SK-N-SH treated with all-trans-retinoic acid at 6 μM for 48 hours (cell line): ENCODE results near the gene HK2.

Experiments
- ATAC-seq: fragments of 200-7000 bp; cut with Tn5 transposase; 3 replicates; pipeline ENCODE4 v1.9.1; 2020; ENCODE audit warnings: mild to moderate bottlenecking, moderate library complexity
- ARNTL ChIP-seq: fragments of 450-650 bp; formaldehyde crosslinking; IDR thresholded peaks from 2 replicates; pipeline ENCODE4 v1.5.0; 2020; ENCODE audit warnings: low read depth, mild to moderate bottlenecking, moderate library complexity, borderline replicate concordance
- BACH2 ChIP-seq: fragments of 250-450 bp; sonication (Bioruptor Pico); IDR thresholded peaks from 2 replicates; pipeline ENCODE4 v1.9.0; 2021; ENCODE audit warnings: mild to moderate bottlenecking, borderline replicate concordance
- CSDC2 ChIP-seq: fragments of 250-450 bp; sonication (Bioruptor Pico); IDR thresholded peaks from 2 replicates; pipeline ENCODE4 v1.5.0; 2020; ENCODE audit warnings: mild to moderate bottlenecking, moderate library complexity
- ESRRG ChIP-seq: fragments of 250-450 bp; sonication (Bioruptor Pico); IDR thresholded peaks from 2 replicates; pipeline ENCODE4 v1.6.1; 2021; ENCODE audit warnings: mild to moderate bottlenecking
- GLIS3 ChIP-seq: fragments of 250-450 bp; sonication (Bioruptor Pico); IDR thresholded peaks from 2 replicates; pipeline ENCODE4 v1.5.0; 2020; ENCODE audit warnings: mild to moderate bottlenecking, moderate library complexity
- ISL1 ChIP-seq: fragments of 250-450 bp; sonication (Bioruptor Pico); IDR thresholded peaks from 2 replicates; pipeline ENCODE4 v2.1.2; 2022; ENCODE audit warnings: mild to moderate bottlenecking, moderate library complexity
- OSR1 ChIP-seq: fragments of 250-450 bp; sonication (Bioruptor Pico); IDR thresholded peaks from 2 replicates; pipeline ENCODE4 v1.8.0; 2022; ENCODE audit warnings: moderate library complexity, mild to moderate bottlenecking, inconsistent platforms
- PPARA ChIP-seq: fragments of 250-450 bp; sonication (Bioruptor Pico); IDR thresholded peaks from 2 replicates; pipeline ENCODE4 v1.5.0; 2020; ENCODE audit warnings: mild to moderate bottlenecking, borderline replicate concordance
- RARB ChIP-seq: fragments of 250-450 bp; sonication (Bioruptor Pico); IDR thresholded peaks from 2 replicates; pipeline ENCODE4 v1.8.0; 2021; ENCODE audit warnings: mild to moderate bottlenecking, moderate library complexity
- SNAI2 ChIP-seq: fragments of 250-450 bp; sonication (Bioruptor Pico); IDR thresholded peaks from 2 replicates; pipeline ENCODE4 v1.5.0; 2020; ENCODE audit warnings: mild to moderate bottlenecking, moderate library complexity
- TOX ChIP-seq: fragments of 250-450 bp; sonication (Bioruptor Pico); IDR thresholded peaks from 2 replicates; pipeline ENCODE4 v1.8.0; 2021; ENCODE audit warnings: mild to moderate bottlenecking, moderate library complexity, borderline replicate concordance
- ZC3H10 ChIP-seq: fragments of 250-450 bp; sonication (Bioruptor Pico); IDR thresholded peaks from 2 replicates; pipeline ENCODE4 v1.5.1; 2021; ENCODE audit warnings: mild to moderate bottlenecking, moderate library complexity
- ZFP30 ChIP-seq: fragments of 450-650 bp; formaldehyde crosslinking; IDR thresholded peaks from 2 replicates; pipeline ENCODE4 v1.5.0; 2022; ENCODE audit warnings: mild to moderate bottlenecking, moderate library complexity
- ZNF565 ChIP-seq: fragments of 450-650 bp; formaldehyde crosslinking; conservative IDR thresholded peaks from 2 replicates; pipeline ENCODE4 v1.5.0; 2020; ENCODE audit warnings: low read depth, mild to moderate bottlenecking, moderate library complexity
- ZNF70 ChIP-seq: fragments of 450-650 bp; formaldehyde crosslinking; IDR thresholded peaks from 2 replicates; pipeline ENCODE4 v1.5.0; 2020; ENCODE audit warnings: mild to moderate bottlenecking, moderate library complexity
- ZNF8 ChIP-seq: fragments of 450-650 bp; formaldehyde crosslinking; IDR thresholded peaks from 2 replicates; pipeline ENCODE4 v1.5.0; 2020; ENCODE audit warnings: mild to moderate bottlenecking, moderate library complexity
- TF ChIP-seq, protein P1 (sequence below): fragments of 250-450 bp; sonication (Bioruptor Pico); IDR thresholded peaks from 2 replicates; pipeline ENCODE4 v1.5.1; 2021; ENCODE audit warnings: mild to moderate bottlenecking, moderate library complexity
- TF ChIP-seq, protein P2 (sequence below): fragments of 250-450 bp; sonication (Bioruptor Pico); IDR thresholded peaks from 2 replicates; pipeline ENCODE4 v1.8.0; 2021; ENCODE audit warnings: low read depth, mild to moderate bottlenecking, moderate library complexity, borderline replicate concordance
- TF ChIP-seq, protein P3 (sequence below): fragments of 250-450 bp; sonication (Bioruptor Pico); IDR thresholded peaks from 2 replicates; pipeline ENCODE4 v1.8.0; 2020; ENCODE audit warnings: mild to moderate bottlenecking, moderate library complexity, borderline replicate concordance
- TF ChIP-seq, protein P4 (sequence below): fragments of 250-450 bp; sonication (Bioruptor Pico); IDR thresholded peaks from 2 replicates; pipeline ENCODE4 v1.5.1; 2020; ENCODE audit warnings: low read depth, mild to moderate bottlenecking, moderate library complexity
- TF ChIP-seq, protein P5 (sequence below): fragments of 250-450 bp; sonication (Bioruptor Pico); IDR thresholded peaks from 2 replicates; pipeline ENCODE4 v1.5.0; 2020; ENCODE audit warnings: mild to moderate bottlenecking, moderate library complexity

The HK2 gene

DNA sequence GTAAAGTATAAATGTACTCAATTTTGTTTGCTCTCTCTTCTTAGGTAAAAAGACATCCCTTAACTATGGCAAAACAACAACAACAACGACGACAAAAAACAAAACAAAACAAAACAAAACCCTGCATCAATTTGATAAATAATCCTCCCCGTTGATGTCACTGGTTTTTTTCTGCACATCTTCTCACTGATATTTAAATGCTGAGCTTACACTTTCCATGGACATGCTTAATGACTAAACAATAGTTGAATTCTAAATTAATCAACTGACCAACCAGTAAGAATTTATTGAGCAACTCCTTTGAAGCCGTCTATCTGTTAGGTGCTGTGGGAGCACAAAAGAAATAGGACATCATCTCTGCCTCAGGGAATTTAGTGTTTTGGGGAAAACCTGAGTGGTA lies 104.3 kb downstream of the HK2 start:
- ATAC-seq = no peak
- TF ChIP-seq ZFP30 (CRISPR knock-in tag) (no peak), ISL1 (CRISPR knock-in tag) (no peak), BACH2 (CRISPR knock-in tag) (no peak), ARNTL (CRISPR knock-in tag) (no peak), ZNF8 (CRISPR knock-in tag) (no peak), ZNF565 (no peak), RARB (no peak), ZC3H10 (no peak), OSR1 (CRISPR knock-in tag) (no peak), GLIS3 (CRISPR knock-in tag) (no peak), CSDC2 (CRISPR knock-in tag) (no peak), ESRRG (CRISPR knock-in tag) (no peak), PPARA (no peak), SNAI2 (no peak)
- TF ChIP-seq, protein P1, sequence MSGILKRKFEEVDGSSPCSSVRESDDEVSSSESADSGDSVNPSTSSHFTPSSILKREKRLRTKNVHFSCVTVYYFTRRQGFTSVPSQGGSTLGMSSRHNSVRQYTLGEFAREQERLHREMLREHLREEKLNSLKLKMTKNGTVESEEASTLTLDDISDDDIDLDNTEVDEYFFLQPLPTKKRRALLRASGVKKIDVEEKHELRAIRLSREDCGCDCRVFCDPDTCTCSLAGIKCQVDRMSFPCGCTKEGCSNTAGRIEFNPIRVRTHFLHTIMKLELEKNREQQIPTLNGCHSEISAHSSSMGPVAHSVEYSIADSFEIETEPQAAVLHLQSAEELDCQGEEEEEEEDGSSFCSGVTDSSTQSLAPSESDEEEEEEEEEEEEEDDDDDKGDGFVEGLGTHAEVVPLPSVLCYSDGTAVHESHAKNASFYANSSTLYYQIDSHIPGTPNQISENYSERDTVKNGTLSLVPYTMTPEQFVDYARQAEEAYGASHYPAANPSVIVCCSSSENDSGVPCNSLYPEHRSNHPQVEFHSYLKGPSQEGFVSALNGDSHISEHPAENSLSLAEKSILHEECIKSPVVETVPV (CRISPR knock-in tag) = no peak
- TF ChIP-seq, protein P2, sequence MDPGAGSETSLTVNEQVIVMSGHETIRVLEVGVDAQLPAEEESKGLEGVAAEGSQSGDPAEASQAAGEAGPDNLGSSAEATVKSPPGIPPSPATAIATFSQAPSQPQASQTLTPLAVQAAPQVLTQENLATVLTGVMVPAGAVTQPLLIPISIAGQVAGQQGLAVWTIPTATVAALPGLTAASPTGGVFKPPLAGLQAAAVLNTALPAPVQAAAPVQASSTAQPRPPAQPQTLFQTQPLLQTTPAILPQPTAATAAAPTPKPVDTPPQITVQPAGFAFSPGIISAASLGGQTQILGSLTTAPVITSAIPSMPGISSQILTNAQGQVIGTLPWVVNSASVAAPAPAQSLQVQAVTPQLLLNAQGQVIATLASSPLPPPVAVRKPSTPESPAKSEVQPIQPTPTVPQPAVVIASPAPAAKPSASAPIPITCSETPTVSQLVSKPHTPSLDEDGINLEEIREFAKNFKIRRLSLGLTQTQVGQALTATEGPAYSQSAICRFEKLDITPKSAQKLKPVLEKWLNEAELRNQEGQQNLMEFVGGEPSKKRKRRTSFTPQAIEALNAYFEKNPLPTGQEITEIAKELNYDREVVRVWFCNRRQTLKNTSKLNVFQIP = no peak
- TF ChIP-seq, protein P3, sequence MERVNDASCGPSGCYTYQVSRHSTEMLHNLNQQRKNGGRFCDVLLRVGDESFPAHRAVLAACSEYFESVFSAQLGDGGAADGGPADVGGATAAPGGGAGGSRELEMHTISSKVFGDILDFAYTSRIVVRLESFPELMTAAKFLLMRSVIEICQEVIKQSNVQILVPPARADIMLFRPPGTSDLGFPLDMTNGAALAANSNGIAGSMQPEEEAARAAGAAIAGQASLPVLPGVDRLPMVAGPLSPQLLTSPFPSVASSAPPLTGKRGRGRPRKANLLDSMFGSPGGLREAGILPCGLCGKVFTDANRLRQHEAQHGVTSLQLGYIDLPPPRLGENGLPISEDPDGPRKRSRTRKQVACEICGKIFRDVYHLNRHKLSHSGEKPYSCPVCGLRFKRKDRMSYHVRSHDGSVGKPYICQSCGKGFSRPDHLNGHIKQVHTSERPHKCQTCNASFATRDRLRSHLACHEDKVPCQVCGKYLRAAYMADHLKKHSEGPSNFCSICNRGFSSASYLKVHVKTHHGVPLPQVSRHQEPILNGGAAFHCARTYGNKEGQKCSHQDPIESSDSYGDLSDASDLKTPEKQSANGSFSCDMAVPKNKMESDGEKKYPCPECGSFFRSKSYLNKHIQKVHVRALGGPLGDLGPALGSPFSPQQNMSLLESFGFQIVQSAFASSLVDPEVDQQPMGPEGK (CRISPR knock-in tag) = no peak
- TF ChIP-seq, protein P4, sequence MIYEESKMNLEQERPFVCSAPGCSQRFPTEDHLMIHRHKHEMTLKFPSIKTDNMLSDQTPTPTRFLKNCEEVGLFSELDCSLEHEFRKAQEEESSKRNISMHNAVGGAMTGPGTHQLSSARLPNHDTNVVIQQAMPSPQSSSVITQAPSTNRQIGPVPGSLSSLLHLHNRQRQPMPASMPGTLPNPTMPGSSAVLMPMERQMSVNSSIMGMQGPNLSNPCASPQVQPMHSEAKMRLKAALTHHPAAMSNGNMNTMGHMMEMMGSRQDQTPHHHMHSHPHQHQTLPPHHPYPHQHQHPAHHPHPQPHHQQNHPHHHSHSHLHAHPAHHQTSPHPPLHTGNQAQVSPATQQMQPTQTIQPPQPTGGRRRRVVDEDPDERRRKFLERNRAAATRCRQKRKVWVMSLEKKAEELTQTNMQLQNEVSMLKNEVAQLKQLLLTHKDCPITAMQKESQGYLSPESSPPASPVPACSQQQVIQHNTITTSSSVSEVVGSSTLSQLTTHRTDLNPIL (CRISPR knock-in tag) = no peak
- TF ChIP-seq, protein P5, sequence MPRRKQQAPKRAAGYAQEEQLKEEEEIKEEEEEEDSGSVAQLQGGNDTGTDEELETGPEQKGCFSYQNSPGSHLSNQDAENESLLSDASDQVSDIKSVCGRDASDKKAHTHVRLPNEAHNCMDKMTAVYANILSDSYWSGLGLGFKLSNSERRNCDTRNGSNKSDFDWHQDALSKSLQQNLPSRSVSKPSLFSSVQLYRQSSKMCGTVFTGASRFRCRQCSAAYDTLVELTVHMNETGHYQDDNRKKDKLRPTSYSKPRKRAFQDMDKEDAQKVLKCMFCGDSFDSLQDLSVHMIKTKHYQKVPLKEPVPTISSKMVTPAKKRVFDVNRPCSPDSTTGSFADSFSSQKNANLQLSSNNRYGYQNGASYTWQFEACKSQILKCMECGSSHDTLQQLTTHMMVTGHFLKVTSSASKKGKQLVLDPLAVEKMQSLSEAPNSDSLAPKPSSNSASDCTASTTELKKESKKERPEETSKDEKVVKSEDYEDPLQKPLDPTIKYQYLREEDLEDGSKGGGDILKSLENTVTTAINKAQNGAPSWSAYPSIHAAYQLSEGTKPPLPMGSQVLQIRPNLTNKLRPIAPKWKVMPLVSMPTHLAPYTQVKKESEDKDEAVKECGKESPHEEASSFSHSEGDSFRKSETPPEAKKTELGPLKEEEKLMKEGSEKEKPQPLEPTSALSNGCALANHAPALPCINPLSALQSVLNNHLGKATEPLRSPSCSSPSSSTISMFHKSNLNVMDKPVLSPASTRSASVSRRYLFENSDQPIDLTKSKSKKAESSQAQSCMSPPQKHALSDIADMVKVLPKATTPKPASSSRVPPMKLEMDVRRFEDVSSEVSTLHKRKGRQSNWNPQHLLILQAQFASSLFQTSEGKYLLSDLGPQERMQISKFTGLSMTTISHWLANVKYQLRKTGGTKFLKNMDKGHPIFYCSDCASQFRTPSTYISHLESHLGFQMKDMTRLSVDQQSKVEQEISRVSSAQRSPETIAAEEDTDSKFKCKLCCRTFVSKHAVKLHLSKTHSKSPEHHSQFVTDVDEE (CRISPR knock-in tag) = no peak

DNA sequence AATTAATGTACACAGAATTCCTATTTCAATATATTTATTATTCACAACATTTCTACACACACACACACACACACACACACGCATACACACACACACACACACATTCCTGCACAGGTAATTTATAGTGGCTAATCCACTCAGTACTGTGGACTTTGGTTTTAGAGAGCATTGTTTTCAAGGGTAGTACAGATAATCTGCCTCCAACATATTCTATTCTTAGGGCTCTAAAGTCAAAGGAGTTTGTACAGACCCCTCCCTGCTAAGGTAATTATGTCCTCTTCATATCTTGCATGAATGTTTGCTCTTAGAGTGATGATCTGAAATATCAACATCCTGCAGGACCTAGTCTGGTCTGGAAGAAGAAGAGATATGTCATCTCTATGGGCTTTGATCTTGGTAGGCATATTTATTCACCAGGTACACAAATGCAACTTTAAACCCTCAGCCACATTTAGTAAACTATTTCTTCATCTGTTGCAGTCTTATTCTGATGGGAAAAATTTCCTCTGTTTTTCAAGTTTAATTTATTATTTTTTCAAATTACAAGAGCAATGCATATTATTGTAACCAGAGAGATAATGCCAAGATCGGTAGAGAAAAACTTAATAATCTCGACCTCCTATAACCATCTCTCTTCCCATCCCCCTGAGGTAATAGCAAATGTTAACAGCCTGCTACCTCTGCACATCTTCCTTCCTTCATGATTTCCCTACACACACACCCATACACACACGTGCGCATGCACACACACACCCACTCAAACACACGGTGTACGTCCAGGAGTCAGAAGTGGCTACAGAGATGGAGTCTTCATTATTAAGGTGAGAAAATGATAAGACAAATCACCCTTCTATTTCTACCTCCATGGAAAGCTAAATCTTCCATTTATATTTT lies 106.2 kb downstream of the HK2 start:
- no peak for ATAC-seq
- no peak for TF ChIP-seq GLIS3 (CRISPR knock-in tag)
- TF ChIP-seq ZFP30 (CRISPR knock-in tag) = no peak

DNA sequence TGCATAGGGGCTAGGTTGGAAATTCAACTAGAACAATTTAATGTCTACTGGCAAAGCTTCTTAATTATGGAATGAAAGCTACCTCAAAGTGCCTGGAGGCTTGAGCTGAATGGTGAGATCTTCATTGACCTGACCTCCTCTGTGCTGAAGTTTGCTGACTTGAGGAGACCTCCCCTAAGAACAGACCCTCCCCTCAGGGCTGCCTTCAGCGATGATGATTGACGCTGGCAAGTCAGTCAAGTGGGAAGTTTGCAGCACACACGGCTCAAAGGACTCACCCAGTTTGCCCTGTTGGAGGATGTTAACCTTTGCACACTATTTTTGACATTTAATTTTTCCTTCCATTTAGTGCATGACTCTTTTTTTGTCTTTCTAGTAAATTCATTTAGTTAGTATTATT lies 107.4 kb downstream of the HK2 start:
- no peak for ATAC-seq
- TF ChIP-seq, protein P2 = no peak
- no peak for TF ChIP-seq ISL1 (CRISPR knock-in tag)
- no peak for TF ChIP-seq ZNF8 (CRISPR knock-in tag)
- TF ChIP-seq SNAI2 = no peak
- no peak for TF ChIP-seq CSDC2 (CRISPR knock-in tag)
- TF ChIP-seq, protein P3 (CRISPR knock-in tag) = no peak
- TF ChIP-seq PPARA = no peak
- TF ChIP-seq ZC3H10 = no peak
- no peak for TF ChIP-seq ZNF70 (CRISPR knock-in tag)
- no peak for TF ChIP-seq TOX (CRISPR knock-in tag)
- TF ChIP-seq, all 23 proteins: peak for 0
